Measurements from ENCODE around the gene RNF214.
"Not testable (repeated sequence)": the region's sequence is repeated elsewhere in the genome, so short reads cannot be mapped to it uniquely, and the experiment has no call there.

The RNF214 gene

DNA sequence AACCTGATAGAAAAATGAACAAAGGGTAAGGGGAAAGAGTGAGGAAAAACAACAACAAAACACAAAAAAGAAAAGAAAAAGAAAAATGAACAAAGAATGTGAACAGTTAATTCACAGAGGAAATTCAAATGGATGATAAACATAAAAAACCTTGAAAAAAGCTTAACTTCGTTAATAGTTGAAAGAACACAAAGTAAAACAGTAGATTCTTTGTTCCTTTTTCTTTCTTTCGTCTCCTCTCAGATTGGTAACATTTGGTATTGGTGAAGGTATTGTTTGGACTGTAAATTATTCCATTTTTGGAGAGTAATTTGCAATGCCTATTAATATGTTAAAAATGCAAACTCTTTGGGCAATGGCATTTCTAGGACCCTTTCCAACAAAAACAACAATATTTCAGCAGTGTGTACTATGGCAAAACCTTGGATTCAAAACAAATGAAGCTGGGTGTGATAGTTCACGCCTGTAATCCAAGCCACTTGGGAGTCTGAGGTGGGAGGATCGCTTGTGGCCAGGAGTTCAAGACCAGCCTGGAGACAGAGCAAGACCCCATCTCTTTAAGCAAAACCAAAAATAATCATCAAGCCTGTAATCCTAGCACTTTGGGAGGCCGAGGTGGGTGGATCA lies 86.9 kb downstream of the RNF214 start:
- no peaks in the 10 kb centered on the region for H3K9me3 ChIP-seq (ENCODE audit: insufficient read depth, low read depth, low read length)
- no peaks in the 10 kb centered on the region for H4K20me1 ChIP-seq (ENCODE audit: insufficient read depth, low read length, poor library complexity, severe bottlenecking)
- H3K79me2 ChIP-seq (ENCODE audit: insufficient read depth, low read length), result 0 out of 2 replicates have a peak, but pooled peaks cover 5% of the 10 kb centered on the region
- H3K27me3 ChIP-seq (ENCODE audit: insufficient read depth, low read length, poor library complexity, severe bottlenecking), result no peaks in the 10 kb centered on the region
- H3K36me3 ChIP-seq (ENCODE audit: insufficient read depth, low read length), result no peaks in the 10 kb centered on the region
- H3K9me2 ChIP-seq (replicated peaks; ENCODE audit: low read depth, low read length), result no peaks in the 10 kb centered on the region
- H3K4me3 ChIP-seq (ENCODE audit: low read length, poor library complexity, severe bottlenecking), result no peak overlapping the region
- no peak for TF ChIP-seq EZH2phosphoT487 (IDR thresholded peaks at IDR 0.05; ENCODE audit: borderline replicate concordance)
- TF ChIP-seq, protein P1, sequence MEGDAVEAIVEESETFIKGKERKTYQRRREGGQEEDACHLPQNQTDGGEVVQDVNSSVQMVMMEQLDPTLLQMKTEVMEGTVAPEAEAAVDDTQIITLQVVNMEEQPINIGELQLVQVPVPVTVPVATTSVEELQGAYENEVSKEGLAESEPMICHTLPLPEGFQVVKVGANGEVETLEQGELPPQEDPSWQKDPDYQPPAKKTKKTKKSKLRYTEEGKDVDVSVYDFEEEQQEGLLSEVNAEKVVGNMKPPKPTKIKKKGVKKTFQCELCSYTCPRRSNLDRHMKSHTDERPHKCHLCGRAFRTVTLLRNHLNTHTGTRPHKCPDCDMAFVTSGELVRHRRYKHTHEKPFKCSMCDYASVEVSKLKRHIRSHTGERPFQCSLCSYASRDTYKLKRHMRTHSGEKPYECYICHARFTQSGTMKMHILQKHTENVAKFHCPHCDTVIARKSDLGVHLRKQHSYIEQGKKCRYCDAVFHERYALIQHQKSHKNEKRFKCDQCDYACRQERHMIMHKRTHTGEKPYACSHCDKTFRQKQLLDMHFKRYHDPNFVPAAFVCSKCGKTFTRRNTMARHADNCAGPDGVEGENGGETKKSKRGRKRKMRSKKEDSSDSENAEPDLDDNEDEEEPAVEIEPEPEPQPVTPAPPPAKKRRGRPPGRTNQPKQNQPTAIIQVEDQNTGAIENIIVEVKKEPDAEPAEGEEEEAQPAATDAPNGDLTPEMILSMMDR (conservative IDR thresholded peaks at IDR 0.05; ENCODE audit: low read length), result no peak
- H3K9ac ChIP-seq (ENCODE audit: low read depth, low read length, poor library complexity, severe bottlenecking), result no peak overlapping the region
- H2AFZ ChIP-seq (ENCODE audit: low read length), result no peak overlapping the region
- no peak overlapping the region for H3K4me2 ChIP-seq (ENCODE audit: low read depth, low read length, poor library complexity, severe bottlenecking)
- H3F3A ChIP-seq (ENCODE audit: low read depth), result no peaks in the 10 kb centered on the region
- H3K4me1 ChIP-seq (ENCODE audit: insufficient read depth, low read length, poor library complexity, severe bottlenecking), result peaks cover 10% of the 10 kb centered on the region

DNA sequence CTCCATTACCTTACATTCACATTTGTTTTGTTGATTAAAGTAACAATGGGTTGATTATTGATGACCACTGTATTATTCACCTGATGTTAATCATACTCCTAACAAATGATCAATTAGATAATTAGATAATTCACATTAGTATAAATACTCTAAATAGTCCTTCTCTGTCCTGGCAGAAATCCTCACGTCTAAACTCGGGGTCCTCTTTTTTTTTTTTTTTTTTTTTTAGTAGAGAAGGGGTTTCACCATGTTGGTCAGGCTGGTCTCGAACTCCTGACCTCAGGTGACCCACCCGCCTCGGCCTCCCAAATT lies 94.7 kb downstream of the RNF214 start:
- not testable (repeated sequence) for H3F3A ChIP-seq (ENCODE audit: low read depth); H3K36me3 ChIP-seq (ENCODE audit: insufficient read depth, low read length); H4K20me1 ChIP-seq (ENCODE audit: insufficient read depth, low read length, poor library complexity, severe bottlenecking); H3K9me3 ChIP-seq (ENCODE audit: insufficient read depth, low read depth, low read length); H3K27me3 ChIP-seq (ENCODE audit: insufficient read depth, low read length, poor library complexity, severe bottlenecking); H3K9me2 ChIP-seq (replicated peaks; ENCODE audit: low read depth, low read length); H3K79me2 ChIP-seq (ENCODE audit: insufficient read depth, low read length)
- peak overlapping the region; percentile 99 for H3K4me2 ChIP-seq (ENCODE audit: low read depth, low read length, poor library complexity, severe bottlenecking)
- H3K4me3 ChIP-seq (ENCODE audit: low read length, poor library complexity, severe bottlenecking), result peak overlapping the region; percentile 95
- peaks cover 13% of the 10 kb centered on the region for H3K4me1 ChIP-seq (ENCODE audit: insufficient read depth, low read length, poor library complexity, severe bottlenecking)
- H3K9ac ChIP-seq (ENCODE audit: low read depth, low read length, poor library complexity, severe bottlenecking), result peak overlapping the region; percentile 75
- peak overlapping the region; percentile 97 for H2AFZ ChIP-seq (ENCODE audit: low read length)

DNA sequence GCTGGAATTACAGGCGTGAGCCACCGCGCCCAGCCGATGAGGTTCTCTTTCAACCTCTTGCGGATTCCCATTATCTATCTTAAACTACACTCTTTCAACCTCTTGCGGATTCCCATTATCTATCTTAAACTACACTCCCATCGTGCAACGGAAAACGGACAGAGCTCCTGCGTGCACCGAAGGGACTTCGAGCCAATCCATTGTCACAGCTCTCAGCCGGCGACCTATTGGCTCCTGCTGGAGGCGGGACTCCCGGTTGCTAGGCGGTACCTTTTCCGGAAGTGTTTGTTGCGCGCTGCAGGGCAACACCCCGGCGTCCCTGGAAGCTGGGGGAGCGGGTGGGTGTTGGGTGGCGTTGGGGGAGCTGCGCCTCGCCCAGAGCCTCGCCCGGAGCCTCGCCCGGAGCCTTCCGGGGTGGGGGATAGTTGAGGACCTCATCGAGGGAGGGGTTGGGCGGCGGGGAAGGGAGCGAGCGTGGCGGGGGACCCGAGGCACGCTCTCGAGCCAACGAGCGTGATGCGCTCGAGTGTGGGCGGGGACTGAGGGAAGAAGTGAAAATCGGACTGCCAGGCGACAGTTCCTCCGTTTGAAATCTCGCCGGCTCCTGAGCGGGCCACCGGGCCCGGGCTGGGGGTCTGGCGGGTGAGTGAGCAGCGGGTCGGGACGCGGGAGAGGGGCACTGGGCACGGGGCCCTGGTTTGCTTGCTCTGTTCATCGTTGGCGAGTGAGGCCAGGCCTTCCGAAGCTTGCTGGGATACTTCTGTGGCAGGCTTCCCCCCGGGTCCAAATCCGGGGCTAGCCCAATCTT lies 95.3 kb downstream of the RNF214 start, which contains the start of gene CEP164:
Gene CEP164, plus strand, starts transcription at position 288 of the 808 bp plus-strand sequence. CDS start 10,733 bp downstream, outside the sequence.
- Histone ChIP-seq H3F3A (ENCODE audit: low read depth) (no peaks in the 10 kb centered on the region), H3K9ac (ENCODE audit: low read depth, low read length, poor library complexity, severe bottlenecking) (peak within 1 kb of the TSS; percentile 75), H3K4me1 (ENCODE audit: insufficient read depth, low read length, poor library complexity, severe bottlenecking) (peaks cover 13% of the 10 kb centered on the region), H4K20me1 (ENCODE audit: insufficient read depth, low read length, poor library complexity, severe bottlenecking) (no peaks in the 10 kb centered on the region), H2AFZ (ENCODE audit: low read length) (peak within 1 kb of the TSS; percentile 97), H3K36me3 (ENCODE audit: insufficient read depth, low read length) (no peaks in the 10 kb centered on the region), H3K4me3 (ENCODE audit: low read length, poor library complexity, severe bottlenecking) (peak within 1 kb of the TSS; percentile 95), H3K27me3 (ENCODE audit: insufficient read depth, low read length, poor library complexity, severe bottlenecking) (no peaks in the 10 kb centered on the region), H3K79me2 (ENCODE audit: insufficient read depth, low read length) (0 out of 2 replicates have a peak, but pooled peaks cover 4% of the 10 kb centered on the region), H3K9me2 (replicated peaks; ENCODE audit: low read depth, low read length) (no peaks in the 10 kb centered on the region), H3K9me3 (ENCODE audit: insufficient read depth, low read depth, low read length) (no peaks in the 10 kb centered on the region), H3K4me2 (ENCODE audit: low read depth, low read length, poor library complexity, severe bottlenecking) (peak within 1 kb of the TSS; percentile 99)
- TF ChIP-seq, protein P1 (conservative IDR thresholded peaks at IDR 0.05; ENCODE audit: low read length), result no peak
- TF ChIP-seq EZH2phosphoT487 (IDR thresholded peaks at IDR 0.05; ENCODE audit: borderline replicate concordance), result no peak
